ENCODE data around the gene ZNF880. TPM values are rescaled to one million over a fixed set of nuclear protein-coding genes. Genes with fewer than 3 reads are reported as not detected.

The ZNF880 gene
- 4.2 TPM for polyA plus RNA-seq (2012; ENCODE audit: insufficient read length, low read depth)

GRCh38 chr19:52369559-52370340, at the start of gene ZNF880:
ZNF880 (plus strand) TSS chr19:52369923; CDS start chr19:52369966, 43 bp downstream.
- TF ChIP-seq TAF1 (IDR thresholded peaks at IDR 0.05; ENCODE audit: borderline replicate concordance, insufficient read depth, low read length) (no peak), REST (IDR thresholded peaks at IDR 0.05; ENCODE audit: insufficient read depth in 1 of 2, low read depth in 2 of 2, low read length in 2 of 2) (0 out of 4 replicates have a peak, but pooled peaks of 1 of the 2 experiments have one; percentile 8), FOXP2 (optimal IDR thresholded peaks at IDR 0.05; ENCODE audit: borderline replicate concordance, extremely low read depth, extremely low read length, insufficient read depth) (no peak), SIN3A (IDR thresholded peaks at IDR 0.05; ENCODE audit: borderline replicate concordance, insufficient read depth, low read length) (peak; percentile 67; the same call in 1 of the 2 replicates), POLR2AphosphoS5 (IDR thresholded peaks at IDR 0.05; ENCODE audit: low read depth, low read length) (peak; percentile 65)

GRCh38 chr19:52322429-52322828, 47.3 kb upstream of the ZNF880 start:
- TF ChIP-seq SIN3A (IDR thresholded peaks at IDR 0.05; ENCODE audit: borderline replicate concordance, insufficient read depth, low read length) (no peak), FOXP2 (optimal IDR thresholded peaks at IDR 0.05; ENCODE audit: borderline replicate concordance, extremely low read depth, extremely low read length, insufficient read depth) (no peak), TAF1 (IDR thresholded peaks at IDR 0.05; ENCODE audit: borderline replicate concordance, insufficient read depth, low read length) (no peak)

- TF ChIP-seq SIN3A (IDR thresholded peaks at IDR 0.05; ENCODE audit: borderline replicate concordance, insufficient read depth, low read length): no peak
- no peak for TF ChIP-seq FOXP2 (optimal IDR thresholded peaks at IDR 0.05; ENCODE audit: borderline replicate concordance, extremely low read depth, extremely low read length, insufficient read depth)
- no peak for TF ChIP-seq POLR2AphosphoS5 (IDR thresholded peaks at IDR 0.05; ENCODE audit: low read depth, low read length)
Measured at GRCh38 chr19:52331757-52332156, 38.0 kb upstream of the ZNF880 start.

DNA sequence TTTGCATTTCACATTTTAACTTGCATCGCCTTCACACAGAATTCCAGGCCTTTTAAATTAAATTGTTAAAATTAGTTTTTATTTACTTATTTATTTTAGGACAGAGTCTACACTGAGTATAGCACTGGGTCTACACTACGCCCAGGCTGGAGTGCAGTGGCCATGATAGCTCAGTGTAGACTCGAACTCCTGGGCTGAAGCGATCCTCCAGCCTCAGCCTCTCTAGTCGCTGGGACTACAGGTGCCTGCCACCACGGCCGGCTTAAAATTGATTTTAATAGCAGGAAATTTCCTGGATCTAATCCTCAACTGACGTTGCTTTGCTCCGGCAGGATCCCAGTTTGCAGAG, 34.0 kb upstream of the ZNF880 start:
- TF ChIP-seq REST (IDR thresholded peaks at IDR 0.05; ENCODE audit: insufficient read depth in 1 of 2, low read depth in 2 of 2, low read length in 2 of 2): no peak; a peak in 1 of 4 replicates

GRCh38 chr19:52336117-52336790, 33.5 kb upstream of the ZNF880 start, which contains the start of gene ZNF610:
ZNF610 (plus strand) TSS chr19:52336243; CDS start chr19:52349173, 12,930 bp downstream.
- TF ChIP-seq SIN3A (IDR thresholded peaks at IDR 0.05; ENCODE audit: borderline replicate concordance, insufficient read depth, low read length): no peak
- TF ChIP-seq REST (IDR thresholded peaks at IDR 0.05; ENCODE audit: insufficient read depth in 1 of 2, low read depth in 2 of 2, low read length in 2 of 2): no peak
- peak; percentile 31; the same call in 1 of the 2 replicates for TF ChIP-seq POLR2AphosphoS5 (IDR thresholded peaks at IDR 0.05; ENCODE audit: low read depth, low read length)
- TF ChIP-seq FOXP2 (optimal IDR thresholded peaks at IDR 0.05; ENCODE audit: borderline replicate concordance, extremely low read depth, extremely low read length, insufficient read depth): no peak
- TF ChIP-seq TAF1 (IDR thresholded peaks at IDR 0.05; ENCODE audit: borderline replicate concordance, insufficient read depth, low read length): 0 out of 2 replicates have a peak, but pooled peaks have one; percentile 15
